GM18868 (cell line): ENCODE measurements around the gene HMCN1.
"Not testable (repeated sequence)": the region's sequence is repeated elsewhere in the genome, so short reads cannot be mapped to it uniquely, and the experiment has no call there.

Experiments used
- ATAC-seq: cut with Tn5 transposase; IDR thresholded peaks from one replicate; pipeline ENCODE4 v1.9.1; 2021; ENCODE audit warnings: mild to moderate bottlenecking, moderate library complexity; ENCODE audit not compliant: unreplicated experiment

The HMCN1 gene

GRCh38 chr1:185846672-185847444 is 112.7 kb downstream of the HMCN1 start:
- ATAC-seq, result no peak

- no peak for ATAC-seq
Observed at GRCh38 chr1:185849014-185849413, 114.8 kb downstream of the HMCN1 start.

GRCh38 chr1:185850366-185850765 is 116.2 kb downstream of the HMCN1 start:
- ATAC-seq, result no peak

- no peak for ATAC-seq
Observed at GRCh38 chr1:185853739-185854138, 119.5 kb downstream of the HMCN1 start.

GRCh38 chr1:185856482-185856881 is 122.3 kb downstream of the HMCN1 start:
- no peak for ATAC-seq

- ATAC-seq, result no peak
Observed at GRCh38 chr1:185857442-185857841, 123.3 kb downstream of the HMCN1 start.

- ATAC-seq, result no peak
Observed at GRCh38 chr1:185860311-185860710, 126.1 kb downstream of the HMCN1 start.

GRCh38 chr1:185860859-185861258 is 126.7 kb downstream of the HMCN1 start:
- no peak for ATAC-seq

GRCh38 chr1:185861630-185862029 is 127.4 kb downstream of the HMCN1 start:
- ATAC-seq, result no peak

- ATAC-seq, result no peak
Observed at GRCh38 chr1:185862235-185862634, 128.0 kb downstream of the HMCN1 start.

- ATAC-seq, result no peak
Observed at GRCh38 chr1:185864331-185864730, 130.1 kb downstream of the HMCN1 start.

GRCh38 chr1:185864889-185865517 is 130.8 kb downstream of the HMCN1 start:
- no peak for ATAC-seq

GRCh38 chr1:185869590-185869989 is 135.4 kb downstream of the HMCN1 start:
- no peak for ATAC-seq

GRCh38 chr1:185871627-185872150 is 137.5 kb downstream of the HMCN1 start:
- ATAC-seq, result no peak

- ATAC-seq, result no peak
Observed at GRCh38 chr1:185874246-185874645, 140.1 kb downstream of the HMCN1 start.

GRCh38 chr1:185880330-185880729 is 146.1 kb downstream of the HMCN1 start:
- no peak for ATAC-seq

GRCh38 chr1:185880779-185881333 is 146.7 kb downstream of the HMCN1 start:
- ATAC-seq, result no peak

GRCh38 chr1:185886046-185886445 is 151.9 kb downstream of the HMCN1 start:
- ATAC-seq, result no peak

- no peak for ATAC-seq
Observed at GRCh38 chr1:185886671-185887070, 152.5 kb downstream of the HMCN1 start.

GRCh38 chr1:185892831-185893403 is 158.7 kb downstream of the HMCN1 start:
- not testable (repeated sequence) for ATAC-seq

GRCh38 chr1:185894791-185895190 is 160.6 kb downstream of the HMCN1 start:
- no peak for ATAC-seq
